ENCODE results near the gene ELFN2.

- no peak for TF ChIP-seq EZH2 (IDR thresholded peaks at IDR 0.05; ENCODE audit: insufficient read depth, poor library complexity, severe bottlenecking)
- TF ChIP-seq EZH2phosphoT487 (IDR thresholded peaks at IDR 0.05; ENCODE audit: insufficient read depth, low read depth) = no peak
These were observed 96.2 kb downstream of the ELFN2 start for GRCh38 chr22:37331034-37331428.

Measured in GM23248 (cell line).